Daoy (cell line): ENCODE data around the gene ADAP1. TPM values are rescaled to one million over a fixed set of nuclear protein-coding genes. Genes with fewer than 3 reads are reported as not detected.

Experiments
- DNase-seq: peaks from one replicate; pipeline ENCODE4 v3.0.0-alpha.2; 2015; ENCODE audit warnings: low read depth
- total RNA-seq: library from RNA; depleted of rRNA; stranded (reverse); fragments of >200 nt; shearing (Covaris generic); gene quantifications from 2 replicates; pipeline ENCODE4 v1.2.3, GENCODE V29; 2014

ADAP1 gene
- total RNA-seq, 1 experiment from 2014 or later = 1.3 TPM

GRCh38 chr7:923108-924041 is 31.1 kb downstream of the ADAP1 start:
- peak; percentile 90 for DNase-seq

GRCh38 chr7:922334-923107 is 32.0 kb downstream of the ADAP1 start:
- DNase-seq = no peak

- DNase-seq = no peak
Measured at GRCh38 chr7:921581-922333, 32.7 kb downstream of the ADAP1 start.

DNA sequence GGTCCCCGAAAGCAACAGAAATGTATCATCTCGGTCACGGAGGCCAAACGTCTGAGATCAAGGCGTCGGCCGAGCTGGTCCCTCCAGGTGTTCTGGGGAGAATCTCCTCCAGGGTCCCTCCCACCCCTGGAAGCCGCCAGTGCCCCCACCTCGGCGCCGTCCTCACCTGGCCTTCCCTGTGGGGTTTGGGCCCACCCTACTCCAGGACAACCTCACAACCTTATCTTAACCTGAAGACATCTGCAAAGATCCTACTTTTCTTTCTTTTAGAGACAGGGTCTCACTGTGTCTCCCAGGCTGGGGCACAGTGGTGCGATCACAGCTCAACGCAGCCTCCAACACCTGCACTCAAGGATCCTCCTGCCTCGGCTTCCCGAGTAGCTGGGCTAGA is 33.4 kb downstream of the ADAP1 start:
- no peak for DNase-seq

DNA sequence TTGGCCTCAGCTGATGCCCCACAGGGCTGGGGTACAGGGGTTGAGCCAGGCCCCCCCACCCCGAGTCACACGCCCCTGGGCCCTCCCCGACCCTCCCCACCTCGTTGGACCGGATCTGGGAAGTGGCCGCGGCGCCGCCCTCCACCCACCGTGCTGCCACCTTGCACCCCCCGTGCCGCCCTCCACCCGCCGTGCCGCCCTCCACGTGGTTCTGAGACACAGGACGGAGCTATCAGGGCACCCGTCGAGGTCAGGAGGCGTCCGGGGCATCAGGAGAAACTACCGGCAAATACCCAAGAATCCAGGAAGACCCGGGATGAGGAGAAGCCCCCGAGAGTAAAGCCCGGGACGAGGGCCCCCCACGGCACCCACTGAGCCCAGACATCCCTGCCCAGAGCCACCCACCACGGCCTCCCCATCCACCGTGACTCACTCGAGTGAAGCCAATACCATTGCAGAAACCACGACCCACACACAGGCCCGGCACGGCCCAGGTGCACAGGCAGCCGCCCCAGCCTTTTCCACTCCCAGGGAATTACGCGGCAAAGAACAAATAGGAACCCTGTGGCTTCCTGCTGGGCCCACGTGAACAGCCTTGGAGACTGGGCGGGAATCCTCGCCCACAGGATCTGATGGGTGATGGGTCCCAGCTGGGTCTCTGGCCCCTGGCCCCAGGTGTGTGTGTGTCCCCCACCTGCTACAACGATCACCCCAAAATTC is 34.0 kb downstream of the ADAP1 start:
- DNase-seq = no peak

GRCh38 chr7:919924-920341 is 34.5 kb downstream of the ADAP1 start:
- no peak for DNase-seq

DNA sequence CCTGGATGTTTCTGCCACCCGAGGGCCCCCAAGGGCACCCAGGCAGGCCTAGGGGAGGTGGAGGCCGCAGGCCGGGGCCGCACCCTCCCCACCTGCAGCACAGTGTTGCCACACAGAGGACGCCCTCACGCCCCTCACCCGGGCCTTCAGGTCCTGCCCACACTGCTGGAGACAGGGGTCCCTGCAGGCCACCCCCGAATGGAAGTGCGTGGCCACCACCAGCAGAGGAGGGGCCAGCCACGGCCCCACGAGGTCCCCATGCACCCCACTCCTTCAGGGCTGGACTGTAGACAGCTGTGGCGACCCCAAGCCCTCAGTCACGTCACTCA is 35.4 kb downstream of the ADAP1 start:
- no peak for DNase-seq

DNA sequence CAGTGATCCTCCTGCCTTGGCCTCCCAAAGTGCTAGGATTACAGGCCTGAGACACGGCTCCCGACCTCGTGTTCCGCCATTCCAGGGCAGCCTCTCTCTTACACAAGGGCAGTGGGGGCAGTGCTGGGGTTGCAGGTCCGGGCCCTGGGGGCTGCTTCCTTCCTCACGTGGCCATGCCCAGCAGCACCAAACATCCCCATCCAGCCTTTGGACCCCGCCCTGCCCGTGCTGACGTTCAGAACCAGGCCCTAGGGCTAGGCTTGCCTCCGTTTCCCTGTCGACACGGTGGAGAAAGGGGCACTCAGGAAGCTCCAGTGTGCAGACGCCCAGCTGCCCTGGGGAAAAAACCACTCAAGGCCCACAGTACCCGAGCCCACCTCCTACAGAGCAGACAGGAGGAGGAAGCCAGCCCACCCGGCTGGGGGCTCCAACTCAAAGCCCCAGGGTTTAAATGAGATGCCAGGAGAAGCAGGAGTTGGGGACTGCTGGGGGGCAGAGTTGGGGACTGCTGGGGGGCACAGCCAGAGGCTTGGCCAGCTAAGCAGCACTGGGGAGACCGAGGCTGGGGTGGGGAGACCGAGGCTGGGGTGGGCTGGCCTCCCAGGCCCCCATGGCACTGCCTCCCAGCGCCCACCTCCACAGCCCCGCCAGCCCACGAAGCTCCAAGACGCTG is 35.9 kb downstream of the ADAP1 start:
- no peak for DNase-seq

DNA sequence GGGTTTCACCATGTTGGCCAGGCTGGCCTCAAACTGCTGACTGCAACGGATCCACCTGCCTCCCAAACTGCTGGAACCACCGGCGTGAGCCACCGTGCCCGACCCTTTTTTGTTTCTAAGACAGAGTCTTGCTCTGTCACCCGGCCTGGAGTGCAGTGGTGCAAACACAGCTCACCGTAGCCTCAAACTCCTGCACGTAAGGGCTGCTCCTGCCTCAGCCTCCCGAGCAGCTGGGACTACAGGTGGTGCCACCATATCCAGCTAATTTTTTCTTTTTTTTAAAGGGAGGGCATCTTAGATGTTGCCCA is 36.4 kb downstream of the ADAP1 start:
- no peak for DNase-seq

- DNase-seq = no peak
Measured at GRCh38 chr7:917255-918117, 37.0 kb downstream of the ADAP1 start.

GRCh38 chr7:916291-916941 is 38.1 kb downstream of the ADAP1 start:
- DNase-seq = no peak

DNA sequence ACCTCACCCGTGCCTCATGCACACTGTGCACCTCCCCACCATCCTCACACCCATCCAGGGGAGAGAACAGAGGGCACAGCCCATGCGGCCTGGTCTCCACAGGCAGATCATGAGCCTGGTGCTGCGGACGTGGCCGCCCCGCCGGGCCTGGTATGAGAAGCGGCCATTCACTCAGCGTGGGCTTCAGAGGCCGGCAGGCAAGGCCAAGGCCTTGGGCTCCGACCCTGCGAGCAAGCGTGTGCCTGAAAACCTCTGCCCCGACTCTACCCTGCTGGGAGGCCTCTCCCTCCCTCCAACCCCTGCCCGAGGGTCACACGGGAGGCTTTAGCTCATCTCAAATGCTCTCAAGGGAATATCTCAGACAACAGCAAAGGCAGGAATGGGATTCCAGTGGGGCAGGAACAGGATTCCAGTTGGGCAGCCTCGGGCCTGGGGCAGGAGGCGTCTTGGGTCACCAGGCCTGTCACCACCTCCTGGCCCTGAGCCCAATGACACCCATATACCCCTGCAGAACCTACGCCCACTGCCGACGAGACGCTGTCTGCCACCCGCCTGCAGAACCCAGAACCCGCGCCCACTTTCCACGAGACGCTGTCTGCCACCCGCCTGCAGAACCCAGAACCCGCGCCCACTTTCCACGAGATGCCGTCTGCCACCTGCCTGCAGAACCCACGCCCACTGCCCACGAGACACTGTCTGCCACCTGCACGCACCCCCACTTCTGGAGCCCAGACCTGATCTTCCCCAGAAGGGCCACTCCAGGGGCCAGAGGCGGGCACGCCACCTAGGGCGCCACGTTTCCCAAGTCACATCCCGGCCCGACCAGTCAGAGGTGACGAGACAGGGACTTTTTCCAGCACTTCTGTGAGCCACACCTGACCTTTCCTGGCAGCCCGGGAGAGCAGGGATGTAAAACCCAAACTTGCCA is 38.9 kb downstream of the ADAP1 start:
- no peak for DNase-seq

- no peak for DNase-seq
Measured at GRCh38 chr7:914521-915194, 39.8 kb downstream of the ADAP1 start.

DNA sequence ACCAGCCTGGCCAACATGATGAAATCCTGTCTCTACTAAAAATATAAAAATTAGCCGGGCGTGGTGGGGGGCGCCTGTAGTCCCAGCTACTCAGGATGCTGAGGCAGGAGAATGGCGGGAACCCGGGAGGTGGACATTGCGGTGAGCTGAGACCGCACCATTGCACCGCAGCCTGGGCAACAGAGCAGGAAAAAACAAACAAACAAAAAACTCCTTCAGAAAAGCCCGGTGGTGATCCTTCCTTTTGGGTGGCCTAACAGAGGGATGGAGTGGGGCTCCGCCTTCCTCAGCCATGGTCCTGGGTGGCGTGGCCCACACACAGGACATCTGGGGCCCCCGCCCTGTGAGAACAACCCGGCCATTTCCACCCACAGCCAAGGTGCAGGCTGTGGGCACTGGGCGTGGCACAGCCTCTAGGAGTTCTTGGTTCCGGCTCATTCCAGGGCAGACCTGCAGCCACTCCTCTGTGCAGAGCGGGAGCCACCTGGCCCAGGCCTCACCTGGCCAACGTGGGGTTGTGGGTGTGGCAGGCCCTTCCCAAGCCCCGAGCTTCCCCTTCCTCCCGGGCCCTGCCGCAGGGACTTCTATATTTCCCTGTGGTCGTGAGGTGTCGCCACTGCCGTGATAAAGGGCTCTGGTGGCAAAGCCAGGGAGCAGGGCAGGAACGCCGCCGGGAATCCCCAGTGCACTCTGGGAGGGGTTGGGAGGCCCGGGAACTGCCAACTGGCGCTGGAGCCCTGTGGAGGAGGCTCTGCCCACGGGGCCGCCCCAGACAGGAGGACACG is 40.6 kb downstream of the ADAP1 start:
- DNase-seq = peak; percentile 56

DNA sequence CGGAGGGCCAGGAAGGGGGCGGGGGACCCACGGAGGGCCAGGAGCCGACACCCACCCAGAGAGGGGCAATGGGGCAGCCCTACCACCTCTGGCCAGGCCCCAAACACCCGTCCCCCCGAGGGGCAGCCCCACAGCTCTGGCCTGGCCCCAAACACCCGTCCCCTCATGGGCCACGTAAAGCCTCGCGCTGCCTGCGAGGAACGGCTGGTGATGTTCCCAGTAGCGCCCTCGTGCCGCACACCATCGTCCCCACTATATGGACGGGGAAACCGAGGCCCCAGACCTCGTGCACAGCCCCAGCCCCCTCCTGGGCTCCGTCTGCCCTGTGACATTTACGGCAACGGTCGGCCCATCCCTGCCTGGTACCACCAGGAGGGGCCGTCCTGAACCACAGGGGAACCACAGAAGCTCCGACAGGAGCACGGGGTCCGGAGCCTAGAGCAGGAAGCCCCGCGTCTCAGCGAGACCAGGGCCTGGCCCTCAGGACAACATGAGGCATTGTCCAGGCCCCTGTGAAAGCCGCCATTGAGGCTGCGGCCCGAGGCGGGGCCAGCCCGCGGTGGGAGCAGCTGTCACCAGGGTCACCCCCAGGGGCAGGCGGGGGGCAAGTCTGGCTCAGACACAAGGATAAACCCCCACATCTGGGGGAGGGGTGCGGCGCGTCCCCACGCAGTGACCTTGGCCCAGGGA is 42.5 kb downstream of the ADAP1 start:
- DNase-seq = no peak

DNA sequence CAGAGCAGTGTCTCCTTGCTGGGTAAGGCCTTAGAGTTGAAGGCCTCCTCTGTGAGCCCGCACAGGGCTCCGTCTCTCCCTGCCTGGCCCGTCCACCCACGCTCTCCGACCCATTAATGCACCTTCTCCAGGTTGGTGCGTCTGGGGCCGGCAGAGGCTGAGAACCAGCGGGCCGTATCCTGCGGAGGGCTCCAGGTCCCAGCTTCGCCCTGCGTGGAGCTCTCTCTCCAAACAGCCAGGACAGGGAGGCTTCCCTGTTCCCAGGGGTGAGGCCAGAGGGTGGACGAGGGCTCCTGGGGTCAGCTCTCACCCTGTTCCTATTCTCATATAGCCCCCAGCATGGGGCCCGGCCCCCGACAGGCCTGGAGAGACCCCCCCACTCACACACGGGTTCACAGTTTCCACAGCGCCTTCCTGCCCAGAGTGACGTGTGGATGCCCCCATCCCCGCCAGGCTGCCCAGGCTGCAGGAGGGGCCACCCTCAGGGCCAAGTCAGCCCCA is 43.5 kb downstream of the ADAP1 start:
- no peak for DNase-seq
